ENCODE data around the gene ATAD1. TPM values are rescaled to one million over a fixed set of nuclear protein-coding genes. Genes with fewer than 3 reads are reported as not detected.
A peak's percentile ranks its signal among the peaks of the same experiment; 100 is the strongest.
"Not testable (repeated sequence)": the region's sequence is repeated elsewhere in the genome, so short reads cannot be mapped to it uniquely, and the experiment has no call there.

The ATAD1 gene
- total RNA-seq, 2 experiments from 2014 or later, result 33.7 to 38.7 TPM

DNA sequence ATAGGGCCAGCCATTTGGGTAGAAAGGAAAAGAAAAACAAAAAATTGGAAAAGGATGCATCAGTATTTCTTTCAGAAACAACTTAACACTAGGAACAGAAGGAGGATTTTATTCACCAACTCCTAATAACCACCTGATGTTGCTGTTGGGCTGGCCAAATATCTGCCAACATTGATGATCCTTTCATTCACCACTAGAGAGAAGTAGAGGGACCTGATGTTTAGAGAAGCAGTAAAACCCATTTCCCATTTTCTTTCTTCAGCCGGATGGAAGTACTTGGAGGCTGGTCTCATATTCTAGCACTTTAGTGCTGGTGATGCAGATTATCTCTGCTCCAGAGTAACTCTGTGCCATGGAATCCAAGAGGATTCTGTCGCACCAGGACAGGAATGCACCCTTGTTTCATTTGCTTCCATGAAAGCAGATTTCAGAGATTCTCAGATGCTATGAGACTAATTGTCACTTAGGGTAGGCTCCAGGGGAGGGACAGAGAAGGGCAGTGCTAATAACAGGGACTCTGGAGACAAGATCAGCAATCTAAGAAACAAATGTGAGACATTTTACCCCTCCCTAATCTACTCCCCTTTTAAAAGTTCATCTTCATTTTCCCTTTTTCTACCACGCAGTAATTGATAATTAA is 42.2 kb upstream of the ATAD1 start:
- intact Hi-C loops (cut with DNase I, micrococcal nuclease), result loop anchor here (1.0 to 10.0 kb wide), 11 partner anchors 43 to 955 kb away; partner anchors contain the start of gene ATAD1 (in 1 of the 2)
- peaks cover 31% of the 10 kb centered on the region for H3K36me3 Mint-ChIP-seq (ENCODE audit: low read depth)

GRCh38 chr10:87855665-87856064 is 37.6 kb upstream of the ATAD1 start:
- H3K4me3 Mint-ChIP-seq; H3K4me3 ChIP-seq (ENCODE audit: low read length); H3K27me3 Mint-ChIP-seq; H3K27me3 ChIP-seq (ENCODE audit: control insufficient read depth in 1 of 2, insufficient read depth in 2 of 2, low read length in 2 of 2); H3K36me3 ChIP-seq (ENCODE audit: insufficient read depth, low read length); H3K4me1 ChIP-seq (ENCODE audit: insufficient read depth, low read length); ATAC-seq (ENCODE audit: poor library complexity); H3K9me3 ChIP-seq (ENCODE audit: control insufficient read depth in 1 of 2, insufficient read depth in 1 of 2, low read length in 2 of 2); H3K9me3 Mint-ChIP-seq; H3K36me3 Mint-ChIP-seq (ENCODE audit: low read depth); CTCF ChIA-PET; H3K27ac Mint-ChIP-seq; H3K27ac ChIP-seq (ENCODE audit: low read depth in 1 of 2, low read length in 2 of 2); POLR2A ChIA-PET: not testable (repeated sequence)
- H3K4me1 Mint-ChIP-seq (ENCODE audit: low read depth), result peaks cover 25% of the 10 kb centered on the region
- peak in 1 of 14 experiments; percentile 29 for DNase-seq
- intact Hi-C loops (cut with DNase I, micrococcal nuclease), result loop anchor here in 1 of 2 experiments (10.0 kb wide), 1 partner anchor 959 kb away; no protein-coding TSS in a partner anchor

More for the DNA sequence above, 42.2 kb upstream of the ATAD1 start:
- no peaks in the 10 kb centered on the region for H3K36me3 ChIP-seq (ENCODE audit: insufficient read depth, low read length)
- no peaks in the 10 kb centered on the region for H3K27me3 Mint-ChIP-seq
- POLR2A ChIA-PET, result interaction anchor here (0.8 to 6.7 kb wide), 7 partner anchors 10 to 526 kb away, joined by 3 to 168 read pairs (median 4); partner anchors contain the start of gene ATAD1
- H3K9me3 ChIP-seq (ENCODE audit: control insufficient read depth in 1 of 2, insufficient read depth in 1 of 2, low read length in 2 of 2), result no peaks in the 10 kb centered on the region
- no peaks in the 10 kb centered on the region for H3K9me3 Mint-ChIP-seq
- CTCF ChIA-PET, result interaction anchor here (0.8 to 1.1 kb wide), 3 partner anchors 15 to 254 kb away, joined by 3 to 4 read pairs (median 4); no protein-coding TSS in a partner anchor
- H3K27me3 ChIP-seq (ENCODE audit: control insufficient read depth in 1 of 2, insufficient read depth in 2 of 2, low read length in 2 of 2), result no peaks in the 10 kb centered on the region
- no peak overlapping the region for H3K4me3 ChIP-seq (ENCODE audit: low read length)
- TF ChIP-seq, protein P1, sequence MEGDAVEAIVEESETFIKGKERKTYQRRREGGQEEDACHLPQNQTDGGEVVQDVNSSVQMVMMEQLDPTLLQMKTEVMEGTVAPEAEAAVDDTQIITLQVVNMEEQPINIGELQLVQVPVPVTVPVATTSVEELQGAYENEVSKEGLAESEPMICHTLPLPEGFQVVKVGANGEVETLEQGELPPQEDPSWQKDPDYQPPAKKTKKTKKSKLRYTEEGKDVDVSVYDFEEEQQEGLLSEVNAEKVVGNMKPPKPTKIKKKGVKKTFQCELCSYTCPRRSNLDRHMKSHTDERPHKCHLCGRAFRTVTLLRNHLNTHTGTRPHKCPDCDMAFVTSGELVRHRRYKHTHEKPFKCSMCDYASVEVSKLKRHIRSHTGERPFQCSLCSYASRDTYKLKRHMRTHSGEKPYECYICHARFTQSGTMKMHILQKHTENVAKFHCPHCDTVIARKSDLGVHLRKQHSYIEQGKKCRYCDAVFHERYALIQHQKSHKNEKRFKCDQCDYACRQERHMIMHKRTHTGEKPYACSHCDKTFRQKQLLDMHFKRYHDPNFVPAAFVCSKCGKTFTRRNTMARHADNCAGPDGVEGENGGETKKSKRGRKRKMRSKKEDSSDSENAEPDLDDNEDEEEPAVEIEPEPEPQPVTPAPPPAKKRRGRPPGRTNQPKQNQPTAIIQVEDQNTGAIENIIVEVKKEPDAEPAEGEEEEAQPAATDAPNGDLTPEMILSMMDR (IDR thresholded peaks at IDR 0.05), result peak; percentile 78
- H3K4me1 ChIP-seq (ENCODE audit: insufficient read depth, low read length), result peaks cover 22% of the 10 kb centered on the region
- H3K4me1 Mint-ChIP-seq (ENCODE audit: low read depth), result peaks cover 34% of the 10 kb centered on the region
- H3K27ac ChIP-seq (ENCODE audit: low read depth in 1 of 2, low read length in 2 of 2), result no peak overlapping the region
- ATAC-seq (ENCODE audit: poor library complexity), result peak; percentile 10
- peak overlapping the region; percentile 92 for H3K27ac Mint-ChIP-seq
- peak in 10 of 14 experiments; percentile 3 to 82 (median 32) for DNase-seq
- H3K4me3 Mint-ChIP-seq, result peak overlapping the region; percentile 77

DNA sequence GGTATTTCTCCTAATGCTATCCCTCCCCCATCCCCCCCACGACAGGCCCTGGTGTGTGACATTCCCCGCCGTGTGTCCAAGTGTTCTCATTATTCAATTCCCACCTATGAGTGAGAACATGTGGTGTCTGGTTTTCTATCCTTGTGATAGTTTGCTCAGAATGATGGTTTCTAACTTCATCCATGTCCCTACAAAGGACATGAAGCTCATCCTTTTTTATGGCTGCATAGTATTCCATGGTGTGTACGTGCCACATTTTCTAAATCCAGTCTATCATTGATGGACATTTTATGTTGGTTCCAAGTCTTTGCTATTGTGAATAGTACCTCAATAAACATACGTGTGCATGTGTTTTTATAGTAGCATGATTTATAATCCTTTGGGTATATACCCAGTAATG is 37.2 kb upstream of the ATAD1 start:
- H3K9me3 ChIP-seq (ENCODE audit: control insufficient read depth in 1 of 2, insufficient read depth in 1 of 2, low read length in 2 of 2); H3K27me3 Mint-ChIP-seq; H3K36me3 Mint-ChIP-seq (ENCODE audit: low read depth); H3K27ac Mint-ChIP-seq; H3K4me3 Mint-ChIP-seq; H3K9me3 Mint-ChIP-seq; ATAC-seq (ENCODE audit: poor library complexity); CTCF ChIA-PET; DNase-seq; H3K27ac ChIP-seq (ENCODE audit: low read depth in 1 of 2, low read length in 2 of 2); H3K27me3 ChIP-seq (ENCODE audit: control insufficient read depth in 1 of 2, insufficient read depth in 2 of 2, low read length in 2 of 2); H3K4me1 ChIP-seq (ENCODE audit: insufficient read depth, low read length); POLR2A ChIA-PET; H3K4me3 ChIP-seq (ENCODE audit: low read length); H3K36me3 ChIP-seq (ENCODE audit: insufficient read depth, low read length): not testable (repeated sequence)
- H3K4me1 Mint-ChIP-seq (ENCODE audit: low read depth), result peaks cover 22% of the 10 kb centered on the region
- intact Hi-C loops (cut with DNase I, micrococcal nuclease), result loop anchor here in 1 of 2 experiments (10.0 kb wide), 1 partner anchor 960 kb away; no protein-coding TSS in a partner anchor

- no peak overlapping the region for H3K27ac ChIP-seq (ENCODE audit: low read depth in 1 of 2, low read length in 2 of 2)
- Mint-ChIP-seq H3K9me3 (no peaks in the 10 kb centered on the region), H3K4me3 (no peak overlapping the region), H3K4me1 (ENCODE audit: low read depth) (peaks cover 18% of the 10 kb centered on the region), H3K36me3 (ENCODE audit: low read depth) (no peaks in the 10 kb centered on the region), H3K27me3 (no peaks in the 10 kb centered on the region), H3K27ac (no peak overlapping the region)
- no peaks in the 10 kb centered on the region for H3K36me3 ChIP-seq (ENCODE audit: insufficient read depth, low read length)
- no peak for DNase-seq
- CTCF ChIA-PET, result interaction anchor here (1.2 kb wide), 1 partner anchor 700 kb away, joined by 3 read pairs; no protein-coding TSS in a partner anchor
- intact Hi-C loops (cut with DNase I, micrococcal nuclease), result loop anchor here in 1 of 2 experiments (2.0 to 10.0 kb wide), 2 partner anchors 537 to 963 kb away; no protein-coding TSS in a partner anchor
- H3K9me3 ChIP-seq (ENCODE audit: control insufficient read depth in 1 of 2, insufficient read depth in 1 of 2, low read length in 2 of 2), result no peaks in the 10 kb centered on the region
- no peak for ATAC-seq (ENCODE audit: poor library complexity)
- H3K4me1 ChIP-seq (ENCODE audit: insufficient read depth, low read length), result peaks cover 3% of the 10 kb centered on the region
- TF ChIP-seq, protein P1 (IDR thresholded peaks at IDR 0.05), result no peak
- H3K27me3 ChIP-seq (ENCODE audit: control insufficient read depth in 1 of 2, insufficient read depth in 2 of 2, low read length in 2 of 2), result no peaks in the 10 kb centered on the region
- POLR2A ChIA-PET, result no interaction called here
- H3K4me3 ChIP-seq (ENCODE audit: low read length), result no peak overlapping the region
Observed at GRCh38 chr10:87852089-87852488, 34.1 kb upstream of the ATAD1 start.

All from CD4-positive, alpha-beta T cell (primary cell).